IPS DF 6.9 (cell line): ENCODE results near the gene SLC2A8.

Source experiments
- DNase-seq: peaks from one replicate; pipeline ENCODE4 v3.0.0-alpha.2; 2013; ENCODE audit warnings: low read depth, low spot score
- H3K27ac ChIP-seq: one replicate; pipeline ENCODE4 v1.5.1; 2013; ENCODE audit warnings: low read length, control low read depth
- H3K27me3 ChIP-seq: 2 replicates; pipeline ENCODE4 v1.6.1; 2013; ENCODE audit warnings: mild to moderate bottlenecking, low read length; ENCODE audit not compliant: control insufficient read depth, insufficient read depth
- H3K36me3 ChIP-seq: 2 replicates; pipeline ENCODE4 v1.6.1; 2013; ENCODE audit warnings: low read length; ENCODE audit not compliant: control insufficient read depth, insufficient read depth
- H3K4me1 ChIP-seq: 2 replicates; pipeline ENCODE4 v1.6.1; 2013; ENCODE audit warnings: low read length; ENCODE audit not compliant: control insufficient read depth, insufficient read depth
- H3K4me3 ChIP-seq: 2 replicates; pipeline ENCODE4 v1.5.1; 2013; ENCODE audit warnings: mild to moderate bottlenecking, low read length
- H3K9me3 ChIP-seq: 2 replicates; pipeline ENCODE4 v1.6.1; 2013; ENCODE audit warnings: low read length, inconsistent platforms; ENCODE audit not compliant: control insufficient read depth, insufficient read depth
- WGBS: extraction: QIAGEN DNeasy Blood & Tissue Kit; methylation state at CpG from one replicate; pipeline ENCODE4 v1.1.7; 2013; ENCODE audit warnings: mixed read lengths, missing lambda C conversion rate; ENCODE audit not compliant: insufficient read length, insufficient coverage; 5-methylcytosine and 5-hydroxymethylcytosine counted together

SLC2A8 gene

DNA sequence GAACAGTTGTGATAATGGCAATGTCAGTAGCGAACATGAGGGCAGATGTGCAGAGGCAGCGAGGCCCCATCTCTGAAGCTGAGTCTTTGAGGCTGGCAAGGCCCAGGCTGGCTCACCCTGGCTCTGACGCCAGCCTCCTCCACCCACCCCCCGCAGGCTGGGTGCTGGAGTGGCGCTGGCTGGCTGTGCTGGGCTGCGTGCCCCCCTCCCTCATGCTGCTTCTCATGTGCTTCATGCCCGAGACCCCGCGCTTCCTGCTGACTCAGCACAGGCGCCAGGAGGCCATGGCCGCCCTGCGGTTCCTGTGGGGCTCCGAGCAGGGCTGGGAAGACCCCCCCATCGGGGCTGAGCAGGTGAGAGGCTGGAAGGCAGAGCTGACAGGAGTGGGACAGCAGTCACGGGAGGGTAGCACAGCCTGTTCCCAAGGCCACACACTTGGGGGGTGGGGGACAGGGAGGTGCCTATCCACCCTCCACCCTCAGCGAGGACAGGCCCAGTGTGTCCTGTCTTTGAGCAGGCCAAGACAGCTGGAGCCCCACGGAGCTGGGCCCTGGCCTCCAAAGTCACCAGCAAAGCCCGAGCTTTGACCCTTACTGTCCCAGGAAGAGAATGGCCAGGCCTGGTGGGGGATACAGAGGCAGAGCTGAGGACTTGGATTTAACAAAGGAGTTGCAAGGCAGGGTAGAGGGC, 5.6 kb downstream of the SLC2A8 start:
- H3K4me1 ChIP-seq = no peaks in the 10 kb centered on the region; the same call in 1 of the 2 replicates
- no peak overlapping the region for H3K4me3 ChIP-seq
- WGBS = no CpG with 5 or more reads among the region's 18 CpGs
- H3K27ac ChIP-seq = no peak overlapping the region
- no peaks in the 10 kb centered on the region for H3K27me3 ChIP-seq
- no peaks in the 10 kb centered on the region for H3K9me3 ChIP-seq
- no peak for DNase-seq
- H3K36me3 ChIP-seq = peaks cover 10% of the 10 kb centered on the region; the same call in 1 of the 2 replicates

DNA sequence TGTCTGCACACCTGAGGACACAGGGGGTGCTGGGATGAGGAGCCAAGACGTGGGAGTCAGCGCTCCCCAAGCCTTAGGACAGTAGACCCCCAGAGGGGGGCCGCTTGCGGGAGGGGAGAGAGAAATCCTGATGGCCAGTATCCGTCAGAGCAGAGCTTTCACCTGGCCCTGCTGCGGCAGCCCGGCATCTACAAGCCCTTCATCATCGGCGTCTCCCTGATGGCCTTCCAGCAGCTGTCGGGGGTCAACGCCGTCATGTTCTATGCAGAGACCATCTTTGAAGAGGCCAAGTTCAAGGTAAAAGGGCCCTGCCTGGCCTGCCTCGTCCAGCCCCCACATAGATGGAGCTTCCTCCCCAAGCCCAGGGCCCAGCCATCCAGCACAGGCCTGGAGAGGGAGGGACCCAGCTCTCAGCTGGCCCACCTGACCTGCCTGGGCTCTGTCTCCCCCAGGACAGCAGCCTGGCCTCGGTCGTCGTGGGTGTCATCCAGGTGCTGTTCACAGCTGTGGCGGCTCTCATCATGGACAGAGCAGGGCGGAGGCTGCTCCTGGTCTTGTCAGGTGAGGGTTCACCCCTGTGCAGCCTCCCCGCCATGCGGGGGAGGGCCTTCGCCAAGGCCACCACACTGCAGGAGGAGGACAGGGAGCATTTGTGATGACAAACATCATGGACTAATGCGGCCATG, 6.7 kb downstream of the SLC2A8 start:
- WGBS = no CpG with 5 or more reads among the region's 22 CpGs
- peaks cover 10% of the 10 kb centered on the region; the same call in 1 of the 2 replicates for H3K36me3 ChIP-seq
- DNase-seq = no peak
- H3K9me3 ChIP-seq = no peaks in the 10 kb centered on the region
- no peaks in the 10 kb centered on the region; the same call in 1 of the 2 replicates for H3K4me1 ChIP-seq
- no peaks in the 10 kb centered on the region for H3K27me3 ChIP-seq
- H3K4me3 ChIP-seq = no peak overlapping the region
- H3K27ac ChIP-seq = no peak overlapping the region

DNA sequence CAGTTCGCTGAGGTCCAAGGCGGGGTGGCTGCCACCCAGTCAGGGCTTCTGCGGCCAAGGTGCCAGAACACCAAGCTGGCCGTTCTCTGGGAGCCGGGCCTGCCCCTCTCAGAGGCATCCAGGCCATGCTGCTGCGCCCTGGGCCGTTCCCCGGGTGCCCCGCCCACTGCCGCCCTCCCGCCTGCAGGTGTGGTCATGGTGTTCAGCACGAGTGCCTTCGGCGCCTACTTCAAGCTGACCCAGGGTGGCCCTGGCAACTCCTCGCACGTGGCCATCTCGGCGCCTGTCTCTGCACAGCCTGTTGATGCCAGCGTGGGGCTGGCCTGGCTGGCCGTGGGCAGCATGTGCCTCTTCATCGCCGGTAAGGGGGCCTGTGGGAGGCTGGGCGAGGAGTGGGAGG, 7.7 kb downstream of the SLC2A8 start:
- Histone ChIP-seq H3K9me3 (no peaks in the 10 kb centered on the region), H3K4me3 (no peak overlapping the region), H3K36me3 (peaks cover 10% of the 10 kb centered on the region; the same call in 1 of the 2 replicates), H3K4me1 (no peaks in the 10 kb centered on the region; the same call in 1 of the 2 replicates), H3K27me3 (no peaks in the 10 kb centered on the region), H3K27ac (no peak overlapping the region)
- no peak for DNase-seq
- WGBS = no CpG with 5 or more reads among the region's 23 CpGs

DNA sequence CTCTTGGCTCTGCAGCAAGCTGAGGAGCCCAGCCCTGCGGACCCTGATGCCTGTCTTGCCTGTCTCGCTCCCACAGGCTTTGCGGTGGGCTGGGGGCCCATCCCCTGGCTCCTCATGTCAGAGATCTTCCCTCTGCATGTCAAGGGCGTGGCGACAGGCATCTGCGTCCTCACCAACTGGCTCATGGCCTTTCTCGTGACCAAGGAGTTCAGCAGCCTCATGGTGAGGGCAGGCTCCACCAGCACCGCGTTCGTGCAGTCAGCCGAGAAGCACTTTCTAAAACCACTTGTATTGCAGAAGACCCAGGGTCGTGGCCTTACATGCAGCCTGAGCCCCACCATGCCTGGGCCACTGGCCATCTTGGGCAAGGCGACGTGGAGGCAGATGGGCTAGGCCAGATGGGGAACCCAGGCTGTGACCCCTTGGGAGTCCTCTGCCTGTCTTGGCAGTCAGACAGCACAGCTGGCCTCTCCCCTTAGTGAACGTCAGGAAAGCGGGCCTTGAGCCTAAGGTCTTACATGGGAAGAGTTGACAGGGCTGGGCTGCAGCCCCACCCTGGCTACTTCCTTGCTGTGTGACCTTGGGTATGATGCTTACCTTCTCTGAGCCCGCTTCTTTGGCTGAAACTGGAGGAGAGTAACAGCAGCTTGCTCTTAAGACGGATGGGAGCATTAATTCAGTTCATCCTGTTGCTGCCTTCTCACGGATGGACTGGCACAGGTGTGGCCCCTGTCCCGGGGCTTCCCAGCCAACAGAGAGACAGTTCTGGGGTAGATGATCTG, 8.6 kb downstream of the SLC2A8 start:
- Histone ChIP-seq H3K36me3 (peaks cover 10% of the 10 kb centered on the region; the same call in 1 of the 2 replicates), H3K4me3 (no peak overlapping the region), H3K27me3 (no peaks in the 10 kb centered on the region), H3K4me1 (no peaks in the 10 kb centered on the region; the same call in 1 of the 2 replicates), H3K27ac (no peak overlapping the region), H3K9me3 (no peaks in the 10 kb centered on the region)
- no peak for DNase-seq
- no CpG with 5 or more reads among the region's 20 CpGs for WGBS

DNA sequence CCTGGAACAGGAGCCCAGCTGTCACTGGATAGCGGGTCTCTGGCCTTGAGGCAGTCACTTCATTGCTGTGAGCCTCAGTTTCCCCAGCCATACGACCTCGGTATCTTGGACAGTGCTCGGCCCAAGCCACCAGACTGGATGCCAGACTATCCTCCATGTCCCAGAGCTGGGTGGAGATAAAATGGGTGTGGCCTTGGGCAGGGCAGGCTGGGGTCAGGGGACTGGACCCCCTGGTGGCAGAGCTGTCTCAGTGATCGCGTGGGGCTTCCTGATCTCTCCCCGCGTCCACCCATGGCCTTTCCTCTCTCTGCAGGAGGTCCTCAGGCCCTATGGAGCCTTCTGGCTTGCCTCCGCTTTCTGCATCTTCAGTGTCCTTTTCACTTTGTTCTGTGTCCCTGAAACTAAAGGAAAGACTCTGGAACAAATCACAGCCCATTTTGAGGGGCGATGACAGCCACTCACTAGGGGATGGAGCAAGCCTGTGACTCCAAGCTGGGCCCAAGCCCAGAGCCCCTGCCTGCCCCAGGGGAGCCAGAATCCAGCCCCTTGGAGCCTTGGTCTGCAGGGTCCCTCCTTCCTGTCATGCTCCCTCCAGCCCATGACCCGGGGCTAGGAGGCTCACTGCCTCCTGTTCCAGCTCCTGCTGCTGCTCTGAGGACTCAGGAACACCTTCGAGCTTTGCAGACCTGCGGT, 10.0 kb downstream of the SLC2A8 start:
- WGBS = no CpG with 5 or more reads among the region's 13 CpGs
- Histone ChIP-seq H3K9me3 (no peaks in the 10 kb centered on the region), H3K4me1 (no peaks in the 10 kb centered on the region; the same call in 1 of the 2 replicates), H3K27ac (no peak overlapping the region), H3K4me3 (no peak overlapping the region), H3K36me3 (peaks cover 10% of the 10 kb centered on the region; the same call in 1 of the 2 replicates), H3K27me3 (no peaks in the 10 kb centered on the region)
- no peak for DNase-seq

DNA sequence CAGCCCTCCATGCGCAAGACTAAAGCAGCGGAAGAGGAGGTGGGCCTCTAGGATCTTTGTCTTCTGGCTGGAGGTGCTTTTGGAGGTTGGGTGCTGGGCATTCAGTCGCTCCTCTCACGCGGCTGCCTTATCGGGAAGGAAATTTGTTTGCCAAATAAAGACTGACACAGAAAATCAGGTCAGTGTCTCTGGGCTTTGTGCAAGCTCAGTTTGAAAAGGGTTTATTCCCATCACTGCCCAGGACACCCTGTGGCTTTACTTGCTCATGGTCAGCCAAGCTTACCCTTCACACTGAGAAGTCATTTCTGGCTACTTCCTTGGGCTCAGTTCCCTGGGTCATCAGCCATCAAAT, 10.5 kb downstream of the SLC2A8 start:
- H3K9me3 ChIP-seq = no peaks in the 10 kb centered on the region
- no peaks in the 10 kb centered on the region for H3K27me3 ChIP-seq
- no CpG with 5 or more reads among the region's 6 CpGs for WGBS
- no peaks in the 10 kb centered on the region; the same call in 1 of the 2 replicates for H3K4me1 ChIP-seq
- H3K27ac ChIP-seq = no peak overlapping the region
- no peak for DNase-seq
- H3K4me3 ChIP-seq = no peak overlapping the region
- H3K36me3 ChIP-seq = peaks cover 9% of the 10 kb centered on the region; the same call in 1 of the 2 replicates

DNA sequence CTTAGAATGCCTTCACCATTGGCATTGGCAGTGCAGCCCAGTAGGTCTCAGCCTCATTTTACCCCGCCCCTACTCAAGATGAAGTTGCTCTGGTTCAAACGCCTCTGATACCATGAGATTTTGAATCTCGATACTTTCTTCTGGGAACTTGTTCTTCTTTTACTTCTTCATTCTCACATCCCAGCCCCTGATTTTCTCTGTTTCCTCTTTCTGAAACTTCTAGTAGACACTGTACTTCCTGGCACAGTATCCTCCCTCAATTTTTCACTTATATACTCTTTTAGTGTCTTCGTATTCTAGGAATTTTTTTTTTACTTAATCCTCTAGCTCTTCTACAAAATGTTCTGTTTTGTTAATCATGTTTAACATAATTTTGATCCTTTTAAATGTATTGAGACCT, 14.2 kb downstream of the SLC2A8 start:
- Histone ChIP-seq H3K36me3 (no peaks in the 10 kb centered on the region), H3K4me1 (no peaks in the 10 kb centered on the region), H3K4me3 (no peak overlapping the region), H3K27ac (no peak overlapping the region), H3K27me3 (no peaks in the 10 kb centered on the region), H3K9me3 (no peaks in the 10 kb centered on the region)
- no peak for DNase-seq
- no CpG with 5 or more reads among the region's 4 CpGs for WGBS

DNA sequence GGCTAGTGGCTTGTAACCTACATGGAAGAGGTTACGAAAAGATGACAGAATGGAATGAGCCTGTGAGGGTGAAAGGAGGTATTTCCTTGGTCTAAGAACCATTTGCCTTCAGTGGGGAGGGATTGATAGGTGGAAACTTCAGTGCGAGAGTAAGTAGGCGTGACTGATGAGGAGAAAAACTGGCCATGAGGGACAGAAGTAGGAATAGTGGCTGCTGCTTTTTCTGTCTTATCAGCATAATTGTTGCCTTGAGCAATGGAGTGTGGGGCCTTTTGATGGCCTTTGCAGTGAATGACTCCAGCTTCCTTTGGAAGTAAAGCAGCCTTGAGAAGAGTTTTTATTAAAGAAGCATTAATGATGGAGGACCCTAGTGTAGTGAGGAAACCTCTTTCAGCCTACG, 18.2 kb downstream of the SLC2A8 start:
- no CpG with 5 or more reads among the region's 4 CpGs for WGBS
- no peak overlapping the region for H3K4me3 ChIP-seq
- H3K4me1 ChIP-seq = no peaks in the 10 kb centered on the region
- no peaks in the 10 kb centered on the region for H3K27me3 ChIP-seq
- DNase-seq = no peak
- H3K36me3 ChIP-seq = no peaks in the 10 kb centered on the region
- H3K9me3 ChIP-seq = no peaks in the 10 kb centered on the region
- no peak overlapping the region for H3K27ac ChIP-seq

DNA sequence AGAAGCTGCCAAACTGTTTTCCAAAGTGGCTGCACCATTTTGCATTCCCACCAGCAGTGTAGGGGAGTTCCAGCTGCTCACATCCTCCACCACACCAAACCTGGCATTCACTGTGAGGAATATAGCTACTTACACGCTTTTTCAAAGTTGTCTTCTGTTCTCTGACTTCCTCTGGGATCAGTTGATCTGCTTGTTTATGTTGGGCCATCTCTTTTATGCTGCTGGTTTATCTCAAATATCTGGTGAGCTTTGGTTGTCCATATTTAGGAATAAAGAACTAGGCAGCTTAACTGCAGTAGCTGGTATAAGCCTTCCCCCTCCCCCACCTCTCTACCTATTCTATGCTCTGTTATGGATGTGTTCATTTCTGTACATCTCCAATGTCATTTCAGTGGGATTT, 18.7 kb downstream of the SLC2A8 start:
- DNase-seq = no peak
- Histone ChIP-seq H3K36me3 (no peaks in the 10 kb centered on the region), H3K4me1 (no peaks in the 10 kb centered on the region), H3K27ac (no peak overlapping the region), H3K4me3 (no peak overlapping the region), H3K27me3 (no peaks in the 10 kb centered on the region), H3K9me3 (no peaks in the 10 kb centered on the region)
- WGBS = no CpG with 5 or more reads among the region's 1 CpG
